Lower leg skin (tissue), 4 donors: ENCODE data around the gene SAPCD2. TPM values are rescaled to one million over a fixed set of nuclear protein-coding genes. Genes with fewer than 3 reads are reported as not detected.

Source experiments
- DNase-seq, 2 donors: peaks; one replicate each; pipeline ENCODE4 v3.0.0-alpha.2; 2019; ENCODE audit warnings: low spot score in 2 of 2
- H3K4me3 ChIP-seq: fragments of 200-600 bp; sonication (generic); 2 replicates; pipeline ENCODE4 v1.5.1; 2017; ENCODE audit warnings: mild to moderate bottlenecking, low read depth; ENCODE audit not compliant: poor library complexity, severe bottlenecking
- POLR2A ChIP-seq, 2 donors: fragments of 450-650 bp; IDR thresholded peaks; one replicate each; pipeline ENCODE4 v1.6.1; 2016 to 2017; ENCODE audit warnings: antibody characterized with exemption in 2 of 2, mild to moderate bottlenecking in 1 of 2, moderate library complexity in 1 of 2
- WGBS, 2 donors: methylation state at CpG; one replicate each; pipeline ENCODE4 v1.1.5; 2018; 5-methylcytosine and 5-hydroxymethylcytosine counted together
- intact Hi-C: fragments of 100-400 bp; cut with DNase I; formaldehyde crosslinking; loops from one replicate; pipeline ENCODE4 v1.15.0; 2023; ENCODE audit warnings: low total_unique reads
- total RNA-seq, 4 donors: library from RNA; depleted of rRNA; stranded (reverse); fragments of >200 nt; gene quantifications; one replicate each; pipeline ENCODE4 v1.1.0, GENCODE V29; 2016
- TF ChIP-seq, protein P1 (sequence below), 3 donors: fragments of 450-650 bp; IDR thresholded peaks; one replicate each; pipeline ENCODE4 v1.5.1; 2016; ENCODE audit warnings: antibody characterized with exemption in 3 of 3, mild to moderate bottlenecking in 3 of 3, moderate library complexity in 2 of 3

SAPCD2 gene
- total RNA-seq, 4 donors from 2014 or later = 5.7 to 25.6 (median 13.7) TPM

DNA sequence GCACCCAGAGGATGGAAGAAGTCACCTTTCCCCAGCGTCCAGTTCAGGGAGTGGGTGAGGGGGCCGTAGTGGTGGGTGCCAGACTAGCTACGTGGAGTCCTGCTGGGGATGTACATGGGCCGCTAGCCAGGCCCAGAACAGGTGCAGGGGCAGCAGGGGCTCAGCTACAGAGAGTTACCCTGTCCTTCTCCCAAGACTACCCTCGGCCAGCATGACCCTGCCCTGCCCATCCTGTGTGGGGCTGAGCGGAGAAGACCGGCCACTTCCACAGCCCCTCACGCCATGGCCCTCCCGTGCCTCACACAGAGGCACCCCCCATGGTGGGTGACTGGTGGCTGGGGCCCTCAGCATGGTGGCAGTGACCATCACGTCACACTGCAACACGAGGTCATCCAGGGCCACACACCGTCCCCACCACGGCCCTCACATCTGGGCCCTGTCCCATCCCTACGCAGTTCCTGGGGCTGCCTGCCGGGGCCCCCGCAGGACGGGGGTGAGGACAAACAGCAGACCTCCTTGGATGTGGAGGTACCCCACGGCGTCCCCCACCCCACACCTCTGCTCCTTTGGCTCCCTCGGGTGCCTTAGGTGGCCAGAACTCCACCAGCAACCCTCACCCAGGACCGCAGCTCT is 45.2 kb upstream of the SAPCD2 start:
- WGBS, 2 donors = 67 to 83% methylated on average over 9 to 15 of the region's 21 CpGs
- no peak overlapping the region for H3K4me3 ChIP-seq
- intact Hi-C loops = loop anchor here (5.0 kb wide), 1 partner anchor 112 kb away; the partner anchor contains the start of genes CYSRT1 and RNF224
- no peak for TF ChIP-seq POLR2A (IDR thresholded peaks at IDR 0.05)
- TF ChIP-seq, protein P1, sequence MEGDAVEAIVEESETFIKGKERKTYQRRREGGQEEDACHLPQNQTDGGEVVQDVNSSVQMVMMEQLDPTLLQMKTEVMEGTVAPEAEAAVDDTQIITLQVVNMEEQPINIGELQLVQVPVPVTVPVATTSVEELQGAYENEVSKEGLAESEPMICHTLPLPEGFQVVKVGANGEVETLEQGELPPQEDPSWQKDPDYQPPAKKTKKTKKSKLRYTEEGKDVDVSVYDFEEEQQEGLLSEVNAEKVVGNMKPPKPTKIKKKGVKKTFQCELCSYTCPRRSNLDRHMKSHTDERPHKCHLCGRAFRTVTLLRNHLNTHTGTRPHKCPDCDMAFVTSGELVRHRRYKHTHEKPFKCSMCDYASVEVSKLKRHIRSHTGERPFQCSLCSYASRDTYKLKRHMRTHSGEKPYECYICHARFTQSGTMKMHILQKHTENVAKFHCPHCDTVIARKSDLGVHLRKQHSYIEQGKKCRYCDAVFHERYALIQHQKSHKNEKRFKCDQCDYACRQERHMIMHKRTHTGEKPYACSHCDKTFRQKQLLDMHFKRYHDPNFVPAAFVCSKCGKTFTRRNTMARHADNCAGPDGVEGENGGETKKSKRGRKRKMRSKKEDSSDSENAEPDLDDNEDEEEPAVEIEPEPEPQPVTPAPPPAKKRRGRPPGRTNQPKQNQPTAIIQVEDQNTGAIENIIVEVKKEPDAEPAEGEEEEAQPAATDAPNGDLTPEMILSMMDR (IDR thresholded peaks at IDR 0.05) = no peak
- no peak for DNase-seq

DNA sequence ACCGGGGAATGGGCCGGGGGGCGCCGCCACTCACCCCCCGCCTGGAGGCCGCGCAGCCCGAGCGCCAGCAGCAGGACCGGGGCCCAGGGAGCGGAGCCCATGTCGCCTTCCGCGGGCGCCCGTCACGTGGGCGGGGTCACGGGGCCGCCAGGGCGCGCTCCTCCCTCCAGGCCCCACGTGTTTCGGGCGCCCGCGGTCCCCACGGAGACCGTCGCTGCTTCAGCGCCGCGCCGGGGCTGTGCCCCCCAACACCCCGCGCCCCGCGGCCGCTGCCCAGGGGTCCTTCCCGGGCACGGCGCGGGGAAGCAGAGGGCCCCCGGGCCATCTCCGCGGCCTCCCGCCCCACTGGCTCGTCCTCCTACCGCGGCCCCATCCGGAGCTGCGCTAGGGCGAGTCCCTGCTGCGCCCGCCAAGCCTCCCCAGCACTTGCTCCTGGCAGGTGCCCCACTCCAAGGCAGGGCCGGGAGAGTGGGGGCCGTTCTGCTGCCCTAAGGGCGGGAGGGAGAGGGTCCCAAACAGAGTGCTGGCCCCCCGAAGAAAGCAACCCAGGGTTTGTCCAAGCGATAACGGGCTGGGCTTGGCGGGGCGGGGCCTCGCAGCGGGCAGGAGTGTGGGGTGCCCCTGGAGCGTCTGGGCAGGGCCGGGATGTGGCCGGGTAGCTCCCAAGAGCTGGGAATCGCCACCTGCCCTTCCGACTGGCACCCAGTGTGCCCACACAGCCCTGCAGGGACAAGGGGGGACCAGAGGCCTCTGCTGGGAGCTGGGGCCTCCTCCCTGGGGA is 44.4 kb upstream of the SAPCD2 start, which contains the start of gene DPP7:
TSS of gene DPP7 (minus strand) at position 121 of the 781 bp plus-strand sequence. CDS start at position 101, 20 bp downstream.
- peak within 1 kb of the TSS; percentile 72 for H3K4me3 ChIP-seq
- WGBS, 2 donors = 3 to 9% methylated on average over 9 to 21 of the region's 70 CpGs
- TF ChIP-seq, protein P1 (IDR thresholded peaks at IDR 0.05) = no peak
- no peak for TF ChIP-seq POLR2A (IDR thresholded peaks at IDR 0.05)
- intact Hi-C loops = loop anchor here (5.0 kb wide), 1 partner anchor 112 kb away; the partner anchor contains the start of genes CYSRT1 and RNF224
- peak; percentile 56 to 96 for DNase-seq

DNA sequence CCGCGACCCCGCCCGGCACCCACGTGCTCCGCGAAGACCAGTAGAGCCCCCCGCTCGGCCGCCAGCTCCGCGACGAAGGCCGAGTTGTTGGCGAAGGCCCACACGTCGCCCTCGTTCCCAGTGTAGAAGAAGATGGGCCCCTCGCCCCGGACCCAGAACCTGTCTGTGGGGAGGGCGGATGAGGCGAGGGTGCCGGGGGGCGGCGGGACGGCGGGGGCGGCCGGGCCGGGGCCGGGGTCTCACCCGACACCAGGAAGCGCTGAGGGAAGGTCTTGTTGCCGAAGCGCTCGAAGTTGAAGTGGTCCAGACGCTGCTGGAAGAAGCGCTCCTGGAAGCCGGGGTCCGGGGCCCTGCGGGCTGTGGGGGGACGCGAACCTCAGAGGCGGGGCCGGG is 43.9 kb upstream of the SAPCD2 start:
- intact Hi-C loops = no loop called here
- 1% methylated on average over 18 of the region's 45 CpGs; no CpG with 5 or more reads in 1 of the 2 donors for WGBS, 2 donors
- no peak for DNase-seq
- peak overlapping the region; percentile 72 for H3K4me3 ChIP-seq
- no peak for TF ChIP-seq POLR2A (IDR thresholded peaks at IDR 0.05)
- TF ChIP-seq, protein P1 (IDR thresholded peaks at IDR 0.05) = no peak

DNA sequence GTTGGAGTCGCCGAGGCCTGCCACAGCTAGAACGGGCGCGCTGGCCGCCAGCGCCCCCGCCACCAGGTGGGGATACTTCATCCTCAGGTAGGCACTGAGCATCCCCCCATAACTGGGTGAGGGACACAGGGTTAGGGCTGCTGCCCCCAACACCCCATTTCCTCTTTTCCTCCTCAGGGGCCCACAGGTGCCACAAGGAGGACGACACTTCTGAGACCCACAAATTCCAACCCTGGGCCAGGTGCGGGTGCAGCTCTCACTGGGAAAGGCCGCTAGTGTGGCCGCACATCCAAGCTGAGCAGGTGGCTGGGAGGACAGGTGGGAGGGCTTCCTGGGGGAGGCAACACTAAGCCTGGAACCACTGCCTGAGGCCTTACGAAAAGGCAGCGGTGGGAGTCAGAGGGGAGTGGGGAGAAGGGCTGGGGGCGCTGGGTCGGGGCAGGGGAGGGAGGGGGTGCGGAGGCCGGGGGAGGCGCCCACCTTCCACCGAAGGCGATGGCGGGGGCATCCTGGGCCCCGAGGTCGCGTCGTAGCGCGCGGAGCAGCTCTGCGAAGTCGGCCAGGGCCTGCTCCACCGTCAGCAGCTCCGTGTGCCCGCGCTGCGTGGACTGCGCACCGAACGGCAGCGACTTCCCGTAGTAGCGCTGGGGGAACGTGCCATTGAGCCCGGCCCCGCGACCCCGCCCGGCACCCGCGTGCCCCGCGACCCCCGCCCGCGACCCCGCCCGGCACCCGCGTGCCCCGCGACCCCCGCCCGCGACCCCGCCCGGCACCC is 43.2 kb upstream of the SAPCD2 start:
- no peak for DNase-seq
- H3K4me3 ChIP-seq = no peak overlapping the region
- WGBS, 2 donors = 54 to 92% methylated on average over 12 to 28 of the region's 66 CpGs
- intact Hi-C loops = no loop called here
- TF ChIP-seq, protein P1 (IDR thresholded peaks at IDR 0.05) = no peak
- TF ChIP-seq POLR2A (IDR thresholded peaks at IDR 0.05) = no peak

DNA sequence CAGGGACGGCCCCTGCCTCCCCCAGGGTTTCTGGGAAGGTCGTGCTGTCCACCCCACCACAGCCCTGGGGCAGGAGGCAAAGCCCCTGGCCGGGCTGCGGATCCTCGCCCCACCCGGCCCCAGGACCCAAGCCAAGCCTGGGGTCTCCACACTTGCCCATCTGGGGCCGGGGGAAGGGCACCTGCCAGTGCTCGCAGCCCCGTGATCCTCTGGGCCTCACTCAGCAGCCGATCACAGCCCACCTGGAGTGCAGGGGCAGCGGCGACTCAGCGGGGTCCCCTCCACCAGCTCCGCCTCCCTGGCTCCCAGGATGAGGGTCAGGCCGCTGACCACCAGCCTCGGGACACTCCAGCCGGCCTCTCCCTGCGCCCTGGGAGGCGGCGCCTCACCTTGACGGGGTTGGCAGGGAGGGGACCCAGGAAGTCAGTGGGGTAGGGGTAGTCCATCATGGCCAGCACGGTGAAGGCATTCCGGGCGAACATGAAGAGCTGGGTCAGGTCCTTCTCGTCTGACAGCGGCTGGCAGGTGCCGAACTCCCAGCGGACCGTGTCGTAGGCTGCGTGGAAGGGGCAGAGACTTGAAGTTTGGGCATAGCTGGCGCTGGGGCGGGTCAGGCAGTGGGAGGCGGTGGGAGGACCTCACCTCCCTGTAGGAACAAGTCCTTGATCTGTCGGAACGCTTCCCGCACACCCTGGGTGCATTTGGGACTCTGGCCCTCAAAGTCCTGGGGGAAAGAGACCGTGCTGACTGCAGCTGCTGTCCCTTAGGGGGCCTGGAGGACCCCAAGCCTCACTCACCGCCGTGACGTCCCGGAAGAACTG is 42.4 kb upstream of the SAPCD2 start:
- intact Hi-C loops = no loop called here
- TF ChIP-seq, protein P1 (IDR thresholded peaks at IDR 0.05) = no peak
- TF ChIP-seq POLR2A (IDR thresholded peaks at IDR 0.05) = no peak
- no peak overlapping the region for H3K4me3 ChIP-seq
- DNase-seq = no peak
- 93 to 95% methylated on average over 23 to 32 of the region's 42 CpGs for WGBS, 2 donors
